ENCODE data around the gene DKK3.

Gene DKK3

DNA sequence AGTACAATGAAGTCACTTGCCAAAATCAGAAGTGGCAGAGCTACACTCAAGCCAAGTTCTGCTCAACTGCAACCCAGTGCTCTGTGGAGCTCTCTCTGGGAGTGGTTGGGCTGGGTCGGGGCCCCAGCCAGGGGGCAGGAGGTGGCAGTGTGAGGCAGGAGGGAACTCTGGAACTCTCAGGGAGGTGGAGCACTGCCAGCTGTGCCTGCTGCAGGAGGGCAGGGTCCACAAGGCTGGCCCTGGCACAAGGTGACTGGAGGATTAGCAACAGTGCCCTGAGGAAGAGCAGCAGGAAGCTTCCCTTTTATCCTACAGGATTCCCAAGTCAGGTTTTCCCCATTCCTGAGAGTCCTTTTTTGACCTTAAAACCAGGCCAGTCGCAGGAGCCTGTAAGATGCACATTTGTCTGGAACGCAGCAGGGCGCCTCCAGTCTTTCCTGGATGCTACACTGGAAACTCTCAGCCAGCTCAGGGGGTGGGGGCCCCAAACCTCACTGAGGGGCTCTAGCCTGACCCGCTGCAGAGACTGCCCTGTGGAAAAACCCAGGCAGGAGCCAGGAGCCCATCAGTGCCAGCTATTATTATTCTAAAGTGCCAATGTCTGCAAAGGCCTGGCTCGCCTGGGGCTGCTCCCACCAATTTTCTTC lies 31.8 kb downstream of the DKK3 start:
- Histone ChIP-seq H3K36me3 (ENCODE audit: control insufficient read depth, insufficient read depth, low read length) (no peaks in the 10 kb centered on the region), H3K4me3 (ENCODE audit: low read length) (no peak overlapping the region), H3K9ac (ENCODE audit: low read length) (no peak overlapping the region), H3K27me3 (ENCODE audit: control insufficient read depth, insufficient read depth, low read length) (no peaks in the 10 kb centered on the region), H3K4me1 (ENCODE audit: control insufficient read depth, insufficient read depth, low read length) (peaks cover 60% of the 10 kb centered on the region), H3K9me3 (ENCODE audit: control insufficient read depth, low read length) (no peaks in the 10 kb centered on the region)

DNA sequence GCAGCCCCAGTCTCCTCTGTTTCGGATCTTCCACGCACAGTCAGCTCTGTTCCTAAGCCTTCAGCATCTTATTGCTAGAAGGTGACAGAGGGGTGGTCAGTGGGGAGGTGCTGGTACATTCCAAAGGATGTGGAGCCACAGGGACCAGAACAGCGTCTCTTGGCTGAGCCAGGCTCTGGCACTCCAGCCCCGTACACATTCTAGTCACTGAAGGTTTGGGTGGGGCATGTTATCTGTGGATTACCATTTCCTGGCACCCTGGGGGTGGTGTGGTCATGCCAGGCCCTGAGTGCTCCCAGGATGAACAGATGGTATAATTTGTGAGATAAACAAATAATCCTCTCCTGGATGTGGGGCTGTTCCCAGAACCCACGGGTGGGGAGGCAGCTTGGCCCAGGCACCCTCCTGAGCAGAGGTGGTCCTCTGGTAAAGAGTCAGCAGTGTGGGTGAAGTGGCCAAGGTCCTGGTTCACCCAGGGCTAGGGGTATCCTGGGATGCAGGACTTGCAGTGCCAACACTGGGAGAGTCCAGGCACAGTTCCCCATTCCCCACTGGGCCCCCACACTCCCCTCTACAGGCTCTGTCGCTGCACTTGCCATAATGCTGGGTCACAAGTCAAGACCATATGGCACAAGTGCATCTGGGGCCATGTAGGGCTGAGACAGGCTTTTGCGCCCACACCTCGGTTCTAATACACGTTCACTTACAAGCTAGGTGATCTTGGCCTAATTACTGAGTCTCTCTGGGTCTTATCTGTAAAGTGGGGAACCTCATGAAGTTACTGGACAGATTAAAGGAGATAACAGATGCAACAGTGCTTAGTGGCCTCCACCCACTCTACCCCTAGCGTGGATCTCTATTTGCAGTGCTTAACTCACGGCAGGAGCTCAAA lies 33.0 kb downstream of the DKK3 start:
- Histone ChIP-seq H3K9ac (ENCODE audit: low read length) (no peak overlapping the region), H3K36me3 (ENCODE audit: control insufficient read depth, insufficient read depth, low read length) (no peaks in the 10 kb centered on the region), H3K4me3 (ENCODE audit: low read length) (no peak overlapping the region), H3K4me1 (ENCODE audit: control insufficient read depth, insufficient read depth, low read length) (peaks cover 60% of the 10 kb centered on the region), H3K9me3 (ENCODE audit: control insufficient read depth, low read length) (no peaks in the 10 kb centered on the region), H3K27me3 (ENCODE audit: control insufficient read depth, insufficient read depth, low read length) (no peaks in the 10 kb centered on the region)

GRCh38 chr11:11973866-11974265 lies 34.6 kb downstream of the DKK3 start:
- no peaks in the 10 kb centered on the region for H3K9me3 ChIP-seq (ENCODE audit: control insufficient read depth, low read length)
- no peak overlapping the region for H3K9ac ChIP-seq (ENCODE audit: low read length)
- H3K4me1 ChIP-seq (ENCODE audit: control insufficient read depth, insufficient read depth, low read length), result peaks cover 44% of the 10 kb centered on the region
- H3K27me3 ChIP-seq (ENCODE audit: control insufficient read depth, insufficient read depth, low read length), result no peaks in the 10 kb centered on the region
- H3K36me3 ChIP-seq (ENCODE audit: control insufficient read depth, insufficient read depth, low read length), result no peaks in the 10 kb centered on the region
- no peak overlapping the region for H3K4me3 ChIP-seq (ENCODE audit: low read length)

GRCh38 chr11:11973361-11973800 lies 35.0 kb downstream of the DKK3 start:
- no peaks in the 10 kb centered on the region for H3K9me3 ChIP-seq (ENCODE audit: control insufficient read depth, low read length)
- no peak overlapping the region for H3K9ac ChIP-seq (ENCODE audit: low read length)
- peaks cover 41% of the 10 kb centered on the region for H3K4me1 ChIP-seq (ENCODE audit: control insufficient read depth, insufficient read depth, low read length)
- no peak overlapping the region for H3K4me3 ChIP-seq (ENCODE audit: low read length)
- no peaks in the 10 kb centered on the region for H3K27me3 ChIP-seq (ENCODE audit: control insufficient read depth, insufficient read depth, low read length)
- H3K36me3 ChIP-seq (ENCODE audit: control insufficient read depth, insufficient read depth, low read length), result no peaks in the 10 kb centered on the region

- Histone ChIP-seq H3K36me3 (ENCODE audit: control insufficient read depth, insufficient read depth, low read length) (no peaks in the 10 kb centered on the region), H3K9ac (ENCODE audit: low read length) (no peak overlapping the region), H3K27me3 (ENCODE audit: control insufficient read depth, insufficient read depth, low read length) (no peaks in the 10 kb centered on the region), H3K9me3 (ENCODE audit: control insufficient read depth, low read length) (no peaks in the 10 kb centered on the region), H3K4me3 (ENCODE audit: low read length) (no peak overlapping the region), H3K4me1 (ENCODE audit: control insufficient read depth, insufficient read depth, low read length) (peaks cover 41% of the 10 kb centered on the region)
These were observed 35.6 kb downstream of the DKK3 start for GRCh38 chr11:11972730-11973341.

DNA sequence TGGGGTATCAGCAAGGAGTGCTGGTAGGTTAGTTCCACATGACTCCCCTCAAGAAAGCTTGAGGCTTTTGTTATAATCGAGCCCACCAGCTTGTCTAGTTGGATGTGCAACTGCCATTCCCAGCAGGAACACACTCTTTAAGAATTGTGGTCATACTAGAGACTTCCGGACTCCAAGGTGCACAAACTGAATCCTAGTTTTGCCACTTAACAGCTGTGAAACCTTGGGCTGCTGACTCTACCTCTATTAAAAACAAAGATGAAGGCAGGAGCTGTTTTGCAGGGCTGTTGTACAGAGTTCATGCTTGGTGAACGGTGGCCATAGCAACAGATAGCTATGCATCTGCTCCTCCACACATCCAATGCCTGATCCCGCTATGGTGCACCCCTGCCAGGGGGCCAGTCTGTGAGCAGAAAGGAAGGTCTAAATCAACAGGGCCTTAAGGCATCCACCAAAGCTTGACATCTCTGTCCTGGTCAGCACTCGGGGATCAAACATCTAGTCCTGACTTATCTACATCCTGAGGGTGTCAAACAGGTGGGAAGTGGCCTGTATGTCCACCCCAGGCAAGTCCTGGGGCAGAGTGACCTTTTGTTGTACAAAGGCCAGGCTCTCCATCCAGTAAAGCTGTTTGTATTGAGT lies 36.4 kb downstream of the DKK3 start:
- Histone ChIP-seq H3K9me3 (ENCODE audit: control insufficient read depth, low read length) (no peaks in the 10 kb centered on the region), H3K9ac (ENCODE audit: low read length) (no peak overlapping the region), H3K27me3 (ENCODE audit: control insufficient read depth, insufficient read depth, low read length) (no peaks in the 10 kb centered on the region), H3K4me1 (ENCODE audit: control insufficient read depth, insufficient read depth, low read length) (peaks cover 34% of the 10 kb centered on the region), H3K4me3 (ENCODE audit: low read length) (no peak overlapping the region), H3K36me3 (ENCODE audit: control insufficient read depth, insufficient read depth, low read length) (no peaks in the 10 kb centered on the region)

- H3K27me3 ChIP-seq (ENCODE audit: control insufficient read depth, insufficient read depth, low read length), result no peaks in the 10 kb centered on the region
- H3K9me3 ChIP-seq (ENCODE audit: control insufficient read depth, low read length), result no peaks in the 10 kb centered on the region
- H3K9ac ChIP-seq (ENCODE audit: low read length), result no peak overlapping the region
- H3K4me1 ChIP-seq (ENCODE audit: control insufficient read depth, insufficient read depth, low read length), result peaks cover 24% of the 10 kb centered on the region
- no peaks in the 10 kb centered on the region for H3K36me3 ChIP-seq (ENCODE audit: control insufficient read depth, insufficient read depth, low read length)
- no peak overlapping the region for H3K4me3 ChIP-seq (ENCODE audit: low read length)
These were observed 37.9 kb downstream of the DKK3 start for GRCh38 chr11:11970556-11970955.

GRCh38 chr11:11969380-11970215 lies 38.8 kb downstream of the DKK3 start:
- Histone ChIP-seq H3K4me1 (ENCODE audit: control insufficient read depth, insufficient read depth, low read length) (peaks cover 15% of the 10 kb centered on the region), H3K27me3 (ENCODE audit: control insufficient read depth, insufficient read depth, low read length) (no peaks in the 10 kb centered on the region), H3K4me3 (ENCODE audit: low read length) (no peak overlapping the region), H3K36me3 (ENCODE audit: control insufficient read depth, insufficient read depth, low read length) (no peaks in the 10 kb centered on the region), H3K9ac (ENCODE audit: low read length) (no peak overlapping the region), H3K9me3 (ENCODE audit: control insufficient read depth, low read length) (no peaks in the 10 kb centered on the region)

DNA sequence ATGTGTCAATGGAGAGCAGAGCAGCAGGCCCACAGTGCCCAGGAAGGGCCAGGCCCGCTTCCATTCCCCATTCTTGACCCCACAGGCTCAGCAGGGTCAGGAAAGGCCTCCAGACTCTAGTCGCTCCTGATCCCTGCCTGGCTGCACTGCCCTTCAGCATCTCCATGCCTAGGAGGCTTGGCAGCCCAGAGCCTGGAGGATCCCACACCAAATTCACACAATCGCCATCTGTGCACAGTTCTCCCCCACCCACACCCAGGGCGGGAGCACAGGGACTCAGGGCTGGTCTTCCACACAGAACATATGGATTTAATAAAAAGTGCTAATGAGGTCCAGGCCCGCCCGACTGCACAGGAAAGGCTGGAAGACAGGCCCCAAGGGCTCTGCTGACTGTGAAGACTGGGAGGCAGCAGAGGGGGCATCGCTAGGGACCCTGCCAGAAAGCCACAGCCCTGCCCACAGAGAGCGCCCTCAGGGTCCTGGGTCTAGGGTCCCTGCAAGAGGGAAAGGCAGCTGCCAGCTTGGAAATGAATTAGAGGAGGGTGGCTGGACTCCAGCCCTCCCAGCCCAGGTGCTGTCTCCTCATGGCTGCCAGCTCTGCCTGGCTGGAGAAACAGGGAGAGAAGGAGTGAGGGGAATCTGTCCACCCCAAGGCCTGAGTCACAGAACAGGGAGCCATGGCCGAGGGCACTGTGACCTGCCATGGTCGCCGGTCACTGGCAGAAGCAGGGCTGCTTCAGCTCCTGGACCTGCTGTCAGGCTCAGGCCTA lies 39.7 kb downstream of the DKK3 start:
- H3K4me1 ChIP-seq (ENCODE audit: control insufficient read depth, insufficient read depth, low read length), result peaks cover 20% of the 10 kb centered on the region
- H3K9me3 ChIP-seq (ENCODE audit: control insufficient read depth, low read length), result no peaks in the 10 kb centered on the region
- H3K36me3 ChIP-seq (ENCODE audit: control insufficient read depth, insufficient read depth, low read length), result no peaks in the 10 kb centered on the region
- no peak overlapping the region for H3K4me3 ChIP-seq (ENCODE audit: low read length)
- H3K27me3 ChIP-seq (ENCODE audit: control insufficient read depth, insufficient read depth, low read length), result no peaks in the 10 kb centered on the region
- no peak overlapping the region for H3K9ac ChIP-seq (ENCODE audit: low read length)

GRCh38 chr11:11967669-11968510 lies 40.5 kb downstream of the DKK3 start:
- Histone ChIP-seq H3K4me1 (ENCODE audit: control insufficient read depth, insufficient read depth, low read length) (peaks cover 12% of the 10 kb centered on the region), H3K36me3 (ENCODE audit: control insufficient read depth, insufficient read depth, low read length) (no peaks in the 10 kb centered on the region), H3K4me3 (ENCODE audit: low read length) (no peak overlapping the region), H3K9me3 (ENCODE audit: control insufficient read depth, low read length) (no peaks in the 10 kb centered on the region), H3K9ac (ENCODE audit: low read length) (no peak overlapping the region), H3K27me3 (ENCODE audit: control insufficient read depth, insufficient read depth, low read length) (no peaks in the 10 kb centered on the region)
